IMR-90 (cell line): Measurements from ENCODE around the gene RBBP4. TPM values are rescaled to one million over a fixed set of nuclear protein-coding genes. Genes with fewer than 3 reads are reported as not detected.
A peak's percentile ranks its signal among the peaks of the same experiment; 100 is the strongest.

Source experiments
- ATAC-seq: fragments of 200-7000 bp; cut with Tn5 transposase; 2 replicates; pipeline ENCODE4 v1.9.1; 2020; ENCODE audit warnings: low read depth, mild to moderate bottlenecking, moderate library complexity
- BruUV-seq: library from RNA; stranded (reverse); fragments of 400-500 nt; replicated peaks from 2 replicates; lab custom pipeline; 2021; lab: Mats Ljungman, UMichigan
- CTCF ChIA-PET: fragments of 300-600 bp; formaldehyde crosslinking; extraction: SDS; loops from one replicate; lab custom pipeline; 2021; ENCODE audit warnings: antibody characterized with exemption; lab: Yijun Ruan, JAX
- POLR2A ChIA-PET: fragments of 300-600 bp; sonication (Branson Sonifier 250); formaldehyde crosslinking; loops from one replicate; lab custom pipeline; 2022; ENCODE audit warnings: antibody characterized with exemption; ENCODE audit not compliant: unreplicated experiment; lab: Charles Lee
- DNase-seq: peaks from one replicate; pipeline ENCODE4 v3.0.0; 2013
- H2AFZ ChIP-seq: replicated peaks from 2 replicates; pipeline ENCODE3; 2013; ENCODE audit warnings: low read length, mild to moderate bottlenecking; ENCODE audit not compliant: poor library complexity
- H2AK5ac ChIP-seq: 2 replicates; pipeline ENCODE4 v1.6.1; 2013; ENCODE audit warnings: low read depth, low read length, inconsistent platforms
- H2AK9ac ChIP-seq: replicated peaks from 2 replicates; pipeline ENCODE3; 2013; ENCODE audit warnings: mild to moderate bottlenecking, low read depth, low read length, moderate library complexity; ENCODE audit not compliant: poor library complexity
- H2BK120ac ChIP-seq: 2 replicates; pipeline ENCODE4 v1.6.1; 2013; ENCODE audit warnings: low read depth, low read length, inconsistent platforms
- H2BK15ac ChIP-seq: 3 replicates; pipeline ENCODE4 v1.6.1; 2013; ENCODE audit warnings: low read depth, low read length, inconsistent platforms
- H2BK20ac ChIP-seq: 2 replicates; pipeline ENCODE4 v1.6.1; 2013; ENCODE audit warnings: low read depth, mild to moderate bottlenecking, inconsistent platforms, low read length, moderate library complexity
- H2BK5ac ChIP-seq: 2 replicates; pipeline ENCODE4 v1.6.1; 2013; ENCODE audit warnings: mild to moderate bottlenecking, low read depth, low read length, inconsistent platforms; ENCODE audit not compliant: poor library complexity, severe bottlenecking
- H3K14ac ChIP-seq: replicated peaks from 2 replicates; pipeline ENCODE4 v1.6.1; 2013; ENCODE audit warnings: low read depth, low read length, inconsistent platforms
- H3K18ac ChIP-seq: 2 replicates; pipeline ENCODE4 v1.6.1; 2013; ENCODE audit warnings: low read depth, low read length, control low read depth
- H3K23ac ChIP-seq: 2 replicates; pipeline ENCODE4 v1.6.1; 2013; ENCODE audit warnings: low read depth, low read length, inconsistent platforms
- H3K27ac ChIP-seq: 2 replicates; pipeline ENCODE4 v1.5.1; 2013; ENCODE audit warnings: mild to moderate bottlenecking, control low read depth, low read length; ENCODE audit not compliant: insufficient read depth
- H3K27me3 ChIP-seq: 2 replicates; pipeline ENCODE4 v1.6.1; 2013; ENCODE audit warnings: low read length; ENCODE audit not compliant: control insufficient read depth, insufficient read depth
- H3K36me3 ChIP-seq: 2 replicates; pipeline ENCODE4 v1.6.1; 2013; ENCODE audit warnings: low read length, mixed read lengths; ENCODE audit not compliant: control insufficient read depth, insufficient read depth
- H3K4ac ChIP-seq: 2 replicates; pipeline ENCODE4 v1.6.1; 2013; ENCODE audit warnings: low read depth, low read length, inconsistent platforms
- H3K4me1 ChIP-seq: 2 replicates; pipeline ENCODE4 v1.6.1; 2013; ENCODE audit warnings: low read length, mixed read lengths; ENCODE audit not compliant: control insufficient read depth, insufficient read depth
- H3K4me2 ChIP-seq: 2 replicates; pipeline ENCODE4 v1.6.1; 2013; ENCODE audit warnings: low read depth, mild to moderate bottlenecking, control low read depth, low read length, moderate library complexity
- H3K4me3 ChIP-seq: 2 replicates; pipeline ENCODE4 v1.5.1; 2013; ENCODE audit warnings: low read depth, mild to moderate bottlenecking, control low read depth, low read length, moderate library complexity; ENCODE audit not compliant: insufficient read depth
- H3K56ac ChIP-seq: 2 replicates; pipeline ENCODE4 v1.6.1; 2013; ENCODE audit warnings: low read length, inconsistent platforms; ENCODE audit not compliant: insufficient read depth; ENCODE audit errors: extremely low read depth
- H3K79me1 ChIP-seq, 2 experiments: 2 replicates each; pipeline ENCODE4 v1.6.1; 2013; ENCODE audit warnings: low read length in 2 of 2, inconsistent platforms in 1 of 2, low read depth in 1 of 2
- H3K9ac ChIP-seq: 2 replicates; pipeline ENCODE4 v1.6.1; 2013; ENCODE audit warnings: low read depth, low read length, control low read depth
- H3K9me1 ChIP-seq: 2 replicates; pipeline ENCODE4 v1.6.1; 2013; ENCODE audit warnings: low read length, inconsistent platforms; ENCODE audit not compliant: insufficient read depth
- H3K9me3 ChIP-seq: 2 replicates; pipeline ENCODE4 v1.6.1; 2013; ENCODE audit warnings: low read length; ENCODE audit not compliant: control insufficient read depth, insufficient read depth
- H4K20me1 ChIP-seq: 2 replicates; pipeline ENCODE4 v1.6.1; 2013; ENCODE audit warnings: low read length, inconsistent platforms; ENCODE audit not compliant: insufficient read depth
- H4K5ac ChIP-seq: 2 replicates; pipeline ENCODE4 v1.6.1; 2013; ENCODE audit warnings: mild to moderate bottlenecking, low read depth, low read length, control low read depth
- H4K8ac ChIP-seq, 2 experiments: 2 replicates each; pipeline ENCODE4 v1.6.1; 2013; ENCODE audit warnings: low read depth in 2 of 2, low read length in 2 of 2, control low read depth in 1 of 2, inconsistent platforms in 1 of 2
- H4K91ac ChIP-seq: 2 replicates; pipeline ENCODE4 v1.6.1; 2013; ENCODE audit warnings: low read depth, low read length, inconsistent platforms; ENCODE audit not compliant: insufficient read depth
- BHLHE40 ChIP-seq: fragments of 150-350 bp; IDR thresholded peaks from 2 replicates; pipeline ENCODE4 v1.6.1; 2016; ENCODE audit warnings: mild to moderate bottlenecking, low read depth, low read length
- CEBPB ChIP-seq: IDR thresholded peaks from 2 replicates; pipeline ENCODE4 v1.6.1; 2012; ENCODE audit warnings: low read depth, low read length, improper control_type of control experiment
- FOS ChIP-seq: fragments of 150-350 bp; IDR thresholded peaks from 2 replicates; pipeline ENCODE4 v1.6.1; 2016; ENCODE audit warnings: low read depth, low read length
- MAFK ChIP-seq: IDR thresholded peaks from 2 replicates; pipeline ENCODE4 v1.6.1; 2012; ENCODE audit warnings: low read depth, low read length, improper control_type of control experiment
- MAZ ChIP-seq: IDR thresholded peaks from 2 replicates; pipeline ENCODE4 v1.6.1; 2012; ENCODE audit warnings: low read depth, mild to moderate bottlenecking, low read length, improper control_type of control experiment, moderate library complexity, borderline replicate concordance
- MXI1 ChIP-seq: IDR thresholded peaks from 2 replicates; pipeline ENCODE4 v1.6.1; 2012; ENCODE audit warnings: low read depth, mild to moderate bottlenecking, low read length, moderate library complexity, borderline replicate concordance
- NFE2L2 ChIP-seq: fragments of 150-350 bp; IDR thresholded peaks from 2 replicates; pipeline ENCODE4 v1.6.1; 2016; ENCODE audit warnings: low read depth, mild to moderate bottlenecking, low read length
- POLR2A ChIP-seq: IDR thresholded peaks from 2 replicates; pipeline ENCODE4 v1.6.1; 2012; ENCODE audit warnings: mild to moderate bottlenecking, low read depth, low read length
- RAD21 ChIP-seq: IDR thresholded peaks from 2 replicates; pipeline ENCODE4 v1.6.1; 2012; ENCODE audit warnings: low read length, improper control_type of control experiment
- RCOR1 ChIP-seq: IDR thresholded peaks from 2 replicates; pipeline ENCODE4 v1.6.1; 2012; ENCODE audit warnings: mild to moderate bottlenecking, low read length, improper control_type of control experiment; ENCODE audit not compliant: insufficient replicate concordance
- RFX5 ChIP-seq: IDR thresholded peaks from 2 replicates; pipeline ENCODE4 v1.8.0; 2012; ENCODE audit warnings: low read depth, mild to moderate bottlenecking, low read length, moderate library complexity
- SMC3 ChIP-seq: fragments of 150-350 bp; IDR thresholded peaks from 2 replicates; pipeline ENCODE4 v1.6.1; 2016; ENCODE audit warnings: low read depth, mild to moderate bottlenecking, antibody characterized with exemption, low read length, moderate library complexity
- WGBS, 2 experiments: methylation state at CpG; one replicate each; pipeline versions ENCODE4 v1.1.5 to v1.1.7; 2013; ENCODE audit warnings: missing lambda C conversion rate in 2 of 2; ENCODE audit not compliant: insufficient read length in 1 of 2; ENCODE audit errors: extremely low coverage in 2 of 2; 5-methylcytosine and 5-hydroxymethylcytosine counted together
- dilution Hi-C: fragments of 300-500 bp; cut with HindIII; formaldehyde crosslinking; loops from one replicate; pipeline ENCODE4 v1.14.3; 2018; ENCODE audit warnings: low sequenced_read_pairs; ENCODE audit not compliant: unreplicated experiment
- in situ Hi-C: fragments of 300-500 bp; cut with MboI; formaldehyde crosslinking; loops from 3 replicates; pipeline ENCODE4 v1.14.3; 2019; ENCODE audit warnings: low sequenced_read_pairs, inconsistent platforms, mixed read lengths
- intact Hi-C: fragments of 100-400 bp; cut with micrococcal nuclease; formaldehyde crosslinking; loops from 2 replicates; pipeline ENCODE4 v1.10.0; 2022
- polyA plus RNA-seq, 3 experiments: library from polyadenylated mRNA; depleted of rRNA; stranded (reverse); fragments of >200 nt; gene quantifications; 2 replicates each; pipeline ENCODE4 v1.2.3, GENCODE V29; 2012; ENCODE audit warnings: low replicate concordance in 1 of 3
- total RNA-seq: library from RNA; depleted of rRNA; stranded (reverse); fragments of >200 nt; gene quantifications from 2 replicates; pipeline ENCODE4 v1.2.3, GENCODE V29; 2012
- TF ChIP-seq, protein P1 (sequence below): conservative IDR thresholded peaks from 2 replicates; pipeline ENCODE4 v1.5.1; 2012; ENCODE audit warnings: mild to moderate bottlenecking, low read depth, low read length, improper control_type of control experiment
- TF ChIP-seq, protein P2 (sequence below): fragments of 150-350 bp; IDR thresholded peaks from 2 replicates; pipeline ENCODE4 v1.6.1; 2016; ENCODE audit warnings: low read depth, mild to moderate bottlenecking, low read length, moderate library complexity, borderline replicate concordance
- TF ChIP-seq, protein P3 (sequence below): fragments of 150-350 bp; IDR thresholded peaks from 2 replicates; pipeline ENCODE4 v1.6.1; 2017; ENCODE audit warnings: mild to moderate bottlenecking, antibody characterized with exemption, low read length, low read depth

RBBP4 gene
- total and polyA plus RNA-seq, 2 of the 4 experiments (the other 2 are of a cell fraction), result 82.9 to 161 TPM

DNA sequence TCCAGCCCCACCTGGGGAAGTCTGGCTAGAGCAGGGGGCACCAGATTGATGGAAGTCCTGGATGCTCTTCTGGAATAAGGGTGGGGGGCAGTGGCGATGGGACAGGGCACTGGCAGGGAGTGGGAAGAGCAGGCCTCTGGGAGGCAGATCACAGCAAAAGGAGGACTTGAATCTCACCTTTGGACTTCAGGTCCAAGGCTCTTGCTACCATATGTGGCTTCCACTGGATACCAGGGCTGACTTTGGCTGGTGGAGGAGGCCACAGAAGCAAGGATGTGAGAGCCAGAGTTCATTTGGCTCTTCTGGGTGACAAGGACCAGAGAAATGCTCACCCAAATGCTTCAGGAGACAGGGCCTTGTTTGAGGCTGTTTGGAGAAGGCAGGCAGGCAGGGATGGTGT is 67.5 kb downstream of the RBBP4 start:
- Histone ChIP-seq H2AK5ac (0 out of 2 replicates have a peak overlapping the region, but pooled peaks have one; percentile 21), H4K8ac (no peak overlapping the region), H3K27ac (no peak overlapping the region), H2BK20ac (no peak overlapping the region), H2BK120ac (no peak overlapping the region), H3K9ac (no peak overlapping the region), H3K4me3 (no peak overlapping the region), H3K27me3 (no peaks in the 10 kb centered on the region), H3K4me1 (peaks cover 4% of the 10 kb centered on the region), H2BK5ac (no peak overlapping the region), H3K56ac (no peak overlapping the region), H2AK9ac (no peak overlapping the region), H3K4ac (no peak overlapping the region), H2BK15ac (no peak overlapping the region), H3K79me1 (no peaks in the 10 kb centered on the region), H4K91ac (no peak overlapping the region), H3K9me3 (no peaks in the 10 kb centered on the region), H3K18ac (no peak overlapping the region), H3K14ac (no peak overlapping the region), H4K5ac (no peak overlapping the region), H3K36me3 (no peaks in the 10 kb centered on the region), H2AFZ (peak overlapping the region; percentile 19), H3K4me2 (no peak overlapping the region), H4K20me1 (no peaks in the 10 kb centered on the region), H3K23ac (no peak overlapping the region), H3K9me1 (no peaks in the 10 kb centered on the region)
- in situ Hi-C loops, result loop anchor here (5.0 kb wide), 1 partner anchor 49 kb away; no protein-coding TSS in a partner anchor
- ChIA-PET POLR2A (no interaction called here), CTCF (interaction anchor here (0.6 kb wide), 1 partner anchor 211 kb away, joined by 5 read pairs; no protein-coding TSS in a partner anchor)
- intact Hi-C loops, result no loop called here
- BruUV-seq, result no TSS peak
- ATAC-seq (no peak), DNase-seq (no peak)
- 80% methylated on average over 1 of the region's 1 CpG; no CpG with 5 or more reads in 1 of the 2 experiments for WGBS, 2 experiments
- TF ChIP-seq BHLHE40 (no peak), SMC3 (no peak), POLR2A (no peak), FOS (no peak), RFX5 (no peak), MAFK (no peak), MXI1 (no peak), RAD21 (no peak), MAZ (no peak), RCOR1 (no peak), NFE2L2 (no peak), CEBPB (no peak)
- TF ChIP-seq, protein P1, sequence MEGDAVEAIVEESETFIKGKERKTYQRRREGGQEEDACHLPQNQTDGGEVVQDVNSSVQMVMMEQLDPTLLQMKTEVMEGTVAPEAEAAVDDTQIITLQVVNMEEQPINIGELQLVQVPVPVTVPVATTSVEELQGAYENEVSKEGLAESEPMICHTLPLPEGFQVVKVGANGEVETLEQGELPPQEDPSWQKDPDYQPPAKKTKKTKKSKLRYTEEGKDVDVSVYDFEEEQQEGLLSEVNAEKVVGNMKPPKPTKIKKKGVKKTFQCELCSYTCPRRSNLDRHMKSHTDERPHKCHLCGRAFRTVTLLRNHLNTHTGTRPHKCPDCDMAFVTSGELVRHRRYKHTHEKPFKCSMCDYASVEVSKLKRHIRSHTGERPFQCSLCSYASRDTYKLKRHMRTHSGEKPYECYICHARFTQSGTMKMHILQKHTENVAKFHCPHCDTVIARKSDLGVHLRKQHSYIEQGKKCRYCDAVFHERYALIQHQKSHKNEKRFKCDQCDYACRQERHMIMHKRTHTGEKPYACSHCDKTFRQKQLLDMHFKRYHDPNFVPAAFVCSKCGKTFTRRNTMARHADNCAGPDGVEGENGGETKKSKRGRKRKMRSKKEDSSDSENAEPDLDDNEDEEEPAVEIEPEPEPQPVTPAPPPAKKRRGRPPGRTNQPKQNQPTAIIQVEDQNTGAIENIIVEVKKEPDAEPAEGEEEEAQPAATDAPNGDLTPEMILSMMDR, result no peak
- TF ChIP-seq, protein P2, sequence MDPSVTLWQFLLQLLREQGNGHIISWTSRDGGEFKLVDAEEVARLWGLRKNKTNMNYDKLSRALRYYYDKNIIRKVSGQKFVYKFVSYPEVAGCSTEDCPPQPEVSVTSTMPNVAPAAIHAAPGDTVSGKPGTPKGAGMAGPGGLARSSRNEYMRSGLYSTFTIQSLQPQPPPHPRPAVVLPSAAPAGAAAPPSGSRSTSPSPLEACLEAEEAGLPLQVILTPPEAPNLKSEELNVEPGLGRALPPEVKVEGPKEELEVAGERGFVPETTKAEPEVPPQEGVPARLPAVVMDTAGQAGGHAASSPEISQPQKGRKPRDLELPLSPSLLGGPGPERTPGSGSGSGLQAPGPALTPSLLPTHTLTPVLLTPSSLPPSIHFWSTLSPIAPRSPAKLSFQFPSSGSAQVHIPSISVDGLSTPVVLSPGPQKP, result no peak
- TF ChIP-seq, protein P3, sequence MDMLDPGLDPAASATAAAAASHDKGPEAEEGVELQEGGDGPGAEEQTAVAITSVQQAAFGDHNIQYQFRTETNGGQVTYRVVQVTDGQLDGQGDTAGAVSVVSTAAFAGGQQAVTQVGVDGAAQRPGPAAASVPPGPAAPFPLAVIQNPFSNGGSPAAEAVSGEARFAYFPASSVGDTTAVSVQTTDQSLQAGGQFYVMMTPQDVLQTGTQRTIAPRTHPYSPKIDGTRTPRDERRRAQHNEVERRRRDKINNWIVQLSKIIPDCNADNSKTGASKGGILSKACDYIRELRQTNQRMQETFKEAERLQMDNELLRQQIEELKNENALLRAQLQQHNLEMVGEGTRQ, result no peak
- dilution Hi-C loops, result no loop called here
